ENCODE data around the gene SUSD1.

The SUSD1 gene

DNA sequence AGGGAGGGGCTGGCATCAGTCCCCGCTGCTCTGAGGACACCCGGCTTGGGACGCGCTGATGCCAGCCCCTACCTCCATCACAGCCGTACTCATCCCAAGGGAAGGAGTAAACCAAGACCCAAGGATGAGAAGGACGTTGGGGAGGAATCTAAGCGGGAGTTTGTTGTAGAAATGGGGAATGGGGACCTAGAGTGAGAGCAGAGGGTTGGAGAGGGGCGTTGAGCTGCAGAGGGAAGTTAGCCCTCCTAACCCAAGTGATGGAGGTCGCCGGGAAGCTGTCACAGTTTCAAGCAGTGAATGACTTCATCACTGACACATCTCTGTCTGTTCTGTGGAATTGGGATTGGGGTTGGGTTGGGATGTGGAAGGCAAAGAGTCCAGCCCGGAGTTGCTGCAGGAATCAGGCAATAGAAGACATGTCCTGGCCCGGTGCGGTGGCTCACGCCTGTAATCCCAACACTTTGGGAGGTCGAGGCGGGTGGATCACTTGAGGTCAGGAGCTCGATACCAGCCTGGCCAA lies 759 bp upstream of the SUSD1 start:
- Histone ChIP-seq H3K4me1 (ENCODE audit: insufficient read depth, low read length, poor library complexity, severe bottlenecking) (peaks cover 84% of the 10 kb centered on the region), H4K20me1 (ENCODE audit: insufficient read depth, low read length, poor library complexity, severe bottlenecking) (no peaks in the 10 kb centered on the region), H3K4me3 (ENCODE audit: low read length, poor library complexity, severe bottlenecking) (peak overlapping the region; percentile 74), H3K79me2 (ENCODE audit: insufficient read depth, low read length) (peaks cover 34% of the 10 kb centered on the region), H2AFZ (ENCODE audit: low read length) (no peak overlapping the region), H3K27me3 (ENCODE audit: insufficient read depth, low read length, poor library complexity, severe bottlenecking) (no peaks in the 10 kb centered on the region), H3K9me2 (replicated peaks; ENCODE audit: low read depth, low read length) (no peaks in the 10 kb centered on the region), H3K4me2 (ENCODE audit: low read depth, low read length, poor library complexity, severe bottlenecking) (peak overlapping the region; percentile 69), H3K9ac (ENCODE audit: low read depth, low read length, poor library complexity, severe bottlenecking) (peak overlapping the region; percentile 78), H3K36me3 (ENCODE audit: insufficient read depth, low read length) (no peaks in the 10 kb centered on the region), H3K9me3 (ENCODE audit: insufficient read depth, low read depth, low read length) (no peaks in the 10 kb centered on the region), H3F3A (ENCODE audit: low read depth) (peaks cover 5% of the 10 kb centered on the region)
- TF ChIP-seq EZH2phosphoT487 (IDR thresholded peaks at IDR 0.05; ENCODE audit: borderline replicate concordance), result no peak
- TF ChIP-seq, protein P1, sequence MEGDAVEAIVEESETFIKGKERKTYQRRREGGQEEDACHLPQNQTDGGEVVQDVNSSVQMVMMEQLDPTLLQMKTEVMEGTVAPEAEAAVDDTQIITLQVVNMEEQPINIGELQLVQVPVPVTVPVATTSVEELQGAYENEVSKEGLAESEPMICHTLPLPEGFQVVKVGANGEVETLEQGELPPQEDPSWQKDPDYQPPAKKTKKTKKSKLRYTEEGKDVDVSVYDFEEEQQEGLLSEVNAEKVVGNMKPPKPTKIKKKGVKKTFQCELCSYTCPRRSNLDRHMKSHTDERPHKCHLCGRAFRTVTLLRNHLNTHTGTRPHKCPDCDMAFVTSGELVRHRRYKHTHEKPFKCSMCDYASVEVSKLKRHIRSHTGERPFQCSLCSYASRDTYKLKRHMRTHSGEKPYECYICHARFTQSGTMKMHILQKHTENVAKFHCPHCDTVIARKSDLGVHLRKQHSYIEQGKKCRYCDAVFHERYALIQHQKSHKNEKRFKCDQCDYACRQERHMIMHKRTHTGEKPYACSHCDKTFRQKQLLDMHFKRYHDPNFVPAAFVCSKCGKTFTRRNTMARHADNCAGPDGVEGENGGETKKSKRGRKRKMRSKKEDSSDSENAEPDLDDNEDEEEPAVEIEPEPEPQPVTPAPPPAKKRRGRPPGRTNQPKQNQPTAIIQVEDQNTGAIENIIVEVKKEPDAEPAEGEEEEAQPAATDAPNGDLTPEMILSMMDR (conservative IDR thresholded peaks at IDR 0.05; ENCODE audit: low read length), result no peak

DNA sequence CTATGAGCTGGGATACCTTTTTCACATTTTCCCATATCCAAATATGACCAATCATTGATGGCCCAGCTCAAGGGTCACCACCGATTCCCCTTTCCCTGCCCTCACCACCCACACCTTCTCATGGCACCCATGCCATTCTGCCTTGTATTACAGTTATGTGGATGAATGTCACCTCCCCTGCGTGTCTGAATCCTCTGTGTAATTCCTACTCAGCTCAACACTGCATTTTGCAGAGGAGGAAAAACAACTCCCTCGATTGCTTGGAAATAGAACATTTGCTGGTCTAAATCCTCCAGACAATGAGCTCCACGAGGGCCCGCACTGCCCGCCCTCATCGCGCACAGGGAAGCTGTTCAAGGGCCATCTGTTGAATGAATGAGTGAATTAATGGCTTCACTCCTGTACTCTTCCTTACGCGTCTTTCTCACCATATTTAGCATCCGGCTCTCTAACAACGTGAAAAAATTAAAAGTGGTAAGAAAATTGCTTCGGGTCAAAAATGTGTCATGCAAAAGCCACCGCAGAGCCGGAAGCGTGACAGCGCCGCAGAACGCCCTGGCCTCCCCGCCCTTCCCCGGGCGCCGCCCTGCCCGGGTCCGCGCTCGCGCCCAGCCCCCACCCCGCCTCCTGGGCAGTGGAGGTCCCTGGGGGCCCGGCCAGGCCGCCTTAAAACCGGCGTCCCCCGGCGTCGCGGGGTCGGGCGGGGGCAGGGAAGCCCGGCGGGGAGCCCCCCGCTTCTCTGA lies 704 bp downstream of the SUSD1 start:
- Histone ChIP-seq H3K36me3 (ENCODE audit: insufficient read depth, low read length) (no peaks in the 10 kb centered on the region), H3F3A (ENCODE audit: low read depth) (no peaks in the 10 kb centered on the region), H3K4me3 (ENCODE audit: low read length, poor library complexity, severe bottlenecking) (peak overlapping the region; percentile 74), H3K4me2 (ENCODE audit: low read depth, low read length, poor library complexity, severe bottlenecking) (peak overlapping the region; percentile 94), H4K20me1 (ENCODE audit: insufficient read depth, low read length, poor library complexity, severe bottlenecking) (no peaks in the 10 kb centered on the region), H3K4me1 (ENCODE audit: insufficient read depth, low read length, poor library complexity, severe bottlenecking) (peaks cover 77% of the 10 kb centered on the region), H3K9me3 (ENCODE audit: insufficient read depth, low read depth, low read length) (no peaks in the 10 kb centered on the region), H2AFZ (ENCODE audit: low read length) (peak overlapping the region; percentile 68; the same call in 1 of the 2 replicates), H3K27me3 (ENCODE audit: insufficient read depth, low read length, poor library complexity, severe bottlenecking) (no peaks in the 10 kb centered on the region), H3K79me2 (ENCODE audit: insufficient read depth, low read length) (peaks cover 36% of the 10 kb centered on the region), H3K9me2 (replicated peaks; ENCODE audit: low read depth, low read length) (no peaks in the 10 kb centered on the region), H3K9ac (ENCODE audit: low read depth, low read length, poor library complexity, severe bottlenecking) (peak overlapping the region; percentile 78)
- TF ChIP-seq EZH2phosphoT487 (IDR thresholded peaks at IDR 0.05; ENCODE audit: borderline replicate concordance), result no peak
- TF ChIP-seq, protein P1 (conservative IDR thresholded peaks at IDR 0.05; ENCODE audit: low read length), result no peak

DNA sequence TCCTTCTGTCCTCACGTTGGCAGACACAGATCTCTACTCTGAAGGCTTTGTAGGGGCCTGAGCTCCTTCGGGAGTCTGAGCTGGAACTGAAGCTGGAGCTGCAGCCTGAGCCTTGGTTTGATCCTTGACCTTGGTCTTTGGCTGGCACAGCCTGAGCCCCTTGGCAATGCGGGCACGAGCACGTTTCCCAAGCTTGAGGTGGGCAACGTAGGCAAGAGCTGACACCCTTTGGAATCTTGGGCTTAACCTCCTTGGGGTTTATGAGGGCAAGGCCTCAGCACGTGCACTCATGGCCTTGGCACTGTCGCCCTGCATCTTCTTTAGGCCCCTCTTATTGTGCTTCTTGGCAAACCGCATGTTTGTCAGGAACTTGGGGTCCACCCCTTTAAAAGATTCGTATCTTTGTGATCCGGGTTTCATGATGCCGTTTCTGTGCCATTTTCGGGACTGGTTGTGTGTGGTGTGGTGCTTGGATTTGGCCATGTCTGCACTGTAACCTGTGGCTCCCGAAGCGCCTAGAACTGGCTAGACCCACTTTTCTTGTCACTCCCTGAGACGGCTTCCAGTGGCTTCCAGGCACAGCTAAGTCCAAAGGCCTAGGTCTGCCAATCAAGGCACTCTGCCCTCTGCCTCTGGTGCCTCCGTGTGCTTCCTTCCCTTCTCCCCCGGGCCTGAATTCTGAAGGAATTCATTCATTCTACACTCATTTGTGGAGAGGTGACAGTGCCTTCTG lies 1.4 kb downstream of the SUSD1 start:
- no peaks in the 10 kb centered on the region for H3K9me3 ChIP-seq (ENCODE audit: insufficient read depth, low read depth, low read length)
- H4K20me1 ChIP-seq (ENCODE audit: insufficient read depth, low read length, poor library complexity, severe bottlenecking), result no peaks in the 10 kb centered on the region
- peak overlapping the region; percentile 74 for H3K4me3 ChIP-seq (ENCODE audit: low read length, poor library complexity, severe bottlenecking)
- peaks cover 37% of the 10 kb centered on the region for H3K79me2 ChIP-seq (ENCODE audit: insufficient read depth, low read length)
- peak overlapping the region; percentile 78 for H3K9ac ChIP-seq (ENCODE audit: low read depth, low read length, poor library complexity, severe bottlenecking)
- H3K9me2 ChIP-seq (replicated peaks; ENCODE audit: low read depth, low read length), result no peaks in the 10 kb centered on the region
- H3K4me2 ChIP-seq (ENCODE audit: low read depth, low read length, poor library complexity, severe bottlenecking), result peak overlapping the region; percentile 94
- no peak overlapping the region for H2AFZ ChIP-seq (ENCODE audit: low read length)
- no peaks in the 10 kb centered on the region for H3F3A ChIP-seq (ENCODE audit: low read depth)
- H3K27me3 ChIP-seq (ENCODE audit: insufficient read depth, low read length, poor library complexity, severe bottlenecking), result no peaks in the 10 kb centered on the region
- H3K4me1 ChIP-seq (ENCODE audit: insufficient read depth, low read length, poor library complexity, severe bottlenecking), result peaks cover 82% of the 10 kb centered on the region
- H3K36me3 ChIP-seq (ENCODE audit: insufficient read depth, low read length), result no peaks in the 10 kb centered on the region
- TF ChIP-seq EZH2phosphoT487 (IDR thresholded peaks at IDR 0.05; ENCODE audit: borderline replicate concordance), result no peak
- TF ChIP-seq, protein P1 (conservative IDR thresholded peaks at IDR 0.05; ENCODE audit: low read length), result no peak

All from Loucy (cell line).